HL-60 (cell line): Measurements from ENCODE around the gene NTN4.
A peak's percentile ranks its signal among the peaks of the same experiment; 100 is the strongest.

Experiments
- DNase-seq, 2 experiments: peaks; one replicate each; pipeline ENCODE4 v3.0.0-alpha.2; 2010 to 2020; ENCODE audit warnings: low read depth in 1 of 2, low spot score in 1 of 2
- H3K27ac ChIP-seq: fragments of 250-450 bp; sonication (Bioruptor Pico); replicated peaks from 2 replicates; pipeline ENCODE4 v1.5.1; 2020; ENCODE audit warnings: mild to moderate bottlenecking, moderate library complexity
- H3K27me3 ChIP-seq: fragments of 250-450 bp; sonication (Bioruptor Pico); 2 replicates; pipeline ENCODE4 v1.5.1; 2021; ENCODE audit warnings: mild to moderate bottlenecking, moderate library complexity; ENCODE audit not compliant: insufficient read depth, poor library complexity, severe bottlenecking
- H3K4me3 ChIP-seq: replicated peaks from 2 replicates; pipeline ENCODE4 v1.5.1; 2011; ENCODE audit warnings: mild to moderate bottlenecking, control low read depth, low read length; ENCODE audit not compliant: insufficient read depth
- CTCF ChIP-seq: IDR thresholded peaks from one replicate; pipeline ENCODE4 v1.5.1; 2011; ENCODE audit warnings: low read length, control low read depth, inconsistent platforms; ENCODE audit not compliant: insufficient read depth
- GABPA ChIP-seq: IDR thresholded peaks from 2 replicates; pipeline ENCODE4 v1.6.1; 2012; ENCODE audit warnings: low read depth
- POLR2AphosphoS5 ChIP-seq: IDR thresholded peaks from 2 replicates; pipeline ENCODE4 v1.6.1; 2012; ENCODE audit warnings: low read depth
- REST ChIP-seq: IDR thresholded peaks from 2 replicates; pipeline ENCODE4 v1.6.1; 2012; ENCODE audit warnings: low read depth; ENCODE audit not compliant: insufficient replicate concordance
- SPI1 ChIP-seq: IDR thresholded peaks from 2 replicates; pipeline ENCODE4 v1.6.1; 2012; ENCODE audit warnings: low read depth, mild to moderate bottlenecking, borderline replicate concordance

NTN4 gene

GRCh38 chr12:95796225-95796981 is 5.8 kb upstream of the NTN4 start:
- H3K27ac ChIP-seq: no peak overlapping the region
- no peak for DNase-seq
- no peak for TF ChIP-seq REST
- TF ChIP-seq CTCF: no peak
- TF ChIP-seq SPI1: no peak
- TF ChIP-seq POLR2AphosphoS5: no peak
- TF ChIP-seq GABPA: no peak
- no peak overlapping the region for H3K4me3 ChIP-seq
- peaks cover 31% of the 10 kb centered on the region for H3K27me3 ChIP-seq

- H3K27me3 ChIP-seq: peaks cover 58% of the 10 kb centered on the region
- no peak for DNase-seq
- peak overlapping the region; percentile 39 for H3K4me3 ChIP-seq
- no peak for TF ChIP-seq GABPA
- TF ChIP-seq SPI1: no peak
- no peak overlapping the region for H3K27ac ChIP-seq
These were observed 619 bp upstream of the NTN4 start for GRCh38 chr12:95790917-95791849.

GRCh38 chr12:95789126-95790032 is 1.2 kb downstream of the NTN4 start:
- no peak overlapping the region for H3K4me3 ChIP-seq
- H3K27ac ChIP-seq: no peak overlapping the region
- no peak for DNase-seq
- H3K27me3 ChIP-seq: peaks cover 51% of the 10 kb centered on the region
- TF ChIP-seq GABPA (no peak), SPI1 (no peak), CTCF (no peak), REST (no peak), POLR2AphosphoS5 (no peak)
